HG02943 (cell line): Measurements from ENCODE around the gene LTBP1.
"Not testable (repeated sequence)": the region's sequence is repeated elsewhere in the genome, so short reads cannot be mapped to it uniquely, and the experiment has no call there.

ENCODE experiments used
- ATAC-seq: cut with Tn5 transposase; IDR thresholded peaks from one replicate; pipeline ENCODE4 v1.9.1; 2021; ENCODE audit warnings: mild to moderate bottlenecking, low read depth, moderate library complexity; ENCODE audit not compliant: unreplicated experiment

The LTBP1 gene

DNA sequence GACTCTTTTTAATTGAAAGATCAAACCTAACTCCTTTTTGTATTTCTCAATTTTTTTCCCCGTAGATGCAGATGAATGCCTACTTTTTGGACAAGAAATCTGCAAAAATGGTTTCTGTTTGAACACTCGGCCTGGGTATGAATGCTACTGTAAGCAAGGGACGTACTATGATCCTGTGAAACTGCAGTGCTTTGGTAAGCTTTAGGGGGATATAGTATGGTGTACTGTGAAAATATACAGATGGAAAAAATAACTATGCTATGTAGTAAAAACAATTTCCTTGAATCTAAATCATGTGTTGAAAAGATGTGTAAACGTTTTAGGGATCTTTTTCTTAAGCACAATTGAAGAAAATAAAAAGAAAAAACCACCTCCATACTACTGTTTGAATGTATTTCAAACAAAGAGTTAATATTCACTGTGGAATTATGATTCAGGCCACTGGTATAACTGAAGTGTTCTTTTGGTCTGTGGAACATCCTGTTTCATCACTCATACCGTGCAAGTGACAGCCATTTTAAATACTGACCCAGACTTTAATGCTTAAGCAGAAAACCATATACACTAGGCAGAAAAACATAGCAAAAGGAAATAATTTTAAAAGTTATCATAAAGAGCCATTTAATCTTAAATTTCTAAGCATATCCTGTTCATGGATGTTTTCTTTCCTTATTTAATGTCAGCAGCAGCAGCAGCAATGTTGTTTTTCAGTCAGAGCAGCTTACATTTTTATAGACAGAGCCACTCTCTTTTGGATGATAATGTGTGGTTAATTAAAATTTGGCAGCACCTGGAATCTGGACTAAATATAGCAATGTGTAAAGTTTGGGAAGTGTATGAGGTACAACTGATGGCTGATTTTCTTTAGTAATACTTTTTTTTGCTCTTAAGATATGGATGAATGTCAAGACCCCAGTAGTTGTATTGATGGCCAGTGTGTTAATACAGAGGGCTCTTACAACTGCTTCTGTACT is 416.9 kb downstream of the LTBP1 start:
- ATAC-seq: no peak

DNA sequence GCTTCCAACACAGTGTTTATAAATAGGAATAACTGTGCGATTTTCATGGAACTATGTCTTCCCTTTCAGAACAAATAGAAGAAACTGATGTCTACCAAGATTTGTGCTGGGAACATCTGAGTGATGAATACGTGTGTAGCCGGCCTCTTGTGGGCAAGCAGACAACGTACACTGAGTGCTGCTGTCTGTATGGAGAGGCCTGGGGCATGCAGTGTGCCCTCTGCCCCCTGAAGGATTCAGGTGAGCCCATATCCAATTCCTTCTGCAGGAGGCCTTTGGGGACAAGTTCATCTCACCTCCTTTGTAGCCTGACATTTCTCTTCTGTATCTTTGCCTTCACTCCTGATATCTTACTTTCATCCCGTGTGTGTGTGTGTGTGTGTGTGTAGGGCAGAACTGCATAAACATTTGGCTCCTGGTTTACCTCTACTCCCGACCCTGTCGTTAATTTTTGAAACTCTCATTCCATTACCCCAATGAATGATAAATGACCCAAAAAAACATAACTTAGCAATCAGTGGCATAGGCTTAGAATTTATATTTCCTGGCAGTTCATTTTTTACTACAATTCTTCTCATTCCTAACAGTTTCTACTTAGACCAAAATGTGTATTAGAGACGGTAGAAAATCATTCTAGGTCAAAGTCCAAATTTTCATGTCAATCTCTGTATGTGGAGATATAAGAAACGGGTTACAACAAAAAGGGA is 418.7 kb downstream of the LTBP1 start:
- no peak for ATAC-seq

DNA sequence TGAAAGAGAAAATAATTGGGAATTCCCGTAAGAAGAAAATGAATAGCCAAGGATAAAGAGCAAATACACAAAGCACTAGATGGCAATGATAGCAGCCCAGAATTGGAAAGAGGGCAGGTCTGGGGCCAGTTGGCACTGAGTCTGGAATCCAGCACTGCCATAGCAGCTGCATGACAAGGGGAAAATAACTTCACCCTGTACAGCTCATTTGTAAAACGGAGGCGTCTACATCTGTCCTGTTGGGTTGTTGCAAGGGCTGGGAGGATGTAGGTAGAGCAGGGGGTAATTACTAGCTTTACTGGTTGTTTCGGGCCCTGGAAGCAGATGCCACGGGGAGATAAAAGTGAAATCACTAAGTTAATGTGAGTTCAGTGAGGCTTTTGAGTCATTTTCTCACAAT is 419.7 kb downstream of the LTBP1 start:
- ATAC-seq: no peak

DNA sequence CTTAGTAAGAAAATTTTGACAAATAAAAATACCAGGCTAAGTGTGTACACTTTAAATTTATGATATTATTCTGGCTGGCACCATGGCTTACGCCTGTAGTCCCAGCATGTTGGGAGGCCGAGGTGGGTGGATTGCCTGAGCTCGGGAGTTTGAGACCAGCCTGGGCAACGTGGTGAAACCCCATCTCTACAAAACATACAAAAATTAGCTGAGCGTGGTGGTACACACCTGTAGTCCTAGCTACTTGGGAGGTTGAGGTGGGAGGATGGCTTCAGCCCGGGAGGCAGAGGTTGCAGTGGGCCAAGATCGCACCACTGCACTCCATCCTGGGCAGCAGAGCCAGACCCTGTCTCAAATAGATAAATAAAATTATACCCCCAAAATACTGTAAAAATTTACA is 421.8 kb downstream of the LTBP1 start:
- ATAC-seq: not testable (repeated sequence)

DNA sequence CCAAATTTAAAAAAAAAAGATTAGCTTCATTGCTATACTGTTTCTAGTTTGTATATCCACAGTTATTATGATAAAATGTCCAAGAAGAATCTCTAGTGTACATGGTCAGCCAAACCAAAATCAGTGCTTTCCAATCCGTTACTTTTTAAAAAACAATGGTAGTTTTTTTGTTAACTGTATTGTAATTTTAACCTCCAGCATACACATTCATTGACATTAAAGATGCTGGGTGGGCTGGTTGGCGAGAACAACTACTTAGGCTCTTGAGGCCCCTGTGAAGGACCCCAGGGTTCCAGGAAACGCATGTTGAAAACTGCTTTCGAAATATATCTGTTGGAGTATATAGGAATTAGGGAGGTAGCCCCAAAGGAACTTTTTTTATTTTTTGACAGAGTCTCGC is 422.4 kb downstream of the LTBP1 start:
- no peak for ATAC-seq

DNA sequence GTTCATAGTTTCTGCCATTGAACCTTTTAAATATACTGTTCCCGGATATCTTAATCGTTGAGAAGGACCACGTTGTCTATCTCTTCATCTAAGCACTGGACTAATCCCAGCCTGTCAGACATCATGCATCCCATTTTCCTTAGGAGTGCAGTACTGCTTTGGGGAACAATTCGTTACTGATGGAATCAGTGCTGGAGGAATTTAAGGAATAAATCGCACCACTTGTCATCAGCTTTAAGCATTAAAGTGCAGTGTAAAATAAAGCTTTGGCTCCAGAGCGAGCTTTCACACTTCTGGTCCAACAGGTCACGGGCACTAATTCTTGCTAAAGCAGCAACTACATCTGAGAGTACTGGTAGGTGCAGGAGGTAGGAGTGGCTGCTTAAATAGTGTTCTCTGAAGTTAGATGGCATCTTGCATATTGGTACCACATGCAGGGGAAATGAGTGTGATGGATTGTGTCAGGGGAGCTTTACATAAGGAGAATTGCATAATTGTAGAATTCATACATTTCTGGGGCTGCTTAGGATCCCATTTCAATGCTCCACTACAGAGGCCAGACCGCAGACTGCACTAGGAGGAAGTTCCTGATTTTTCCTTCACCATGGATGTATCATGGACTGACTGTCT is 424.0 kb downstream of the LTBP1 start:
- no peak for ATAC-seq

DNA sequence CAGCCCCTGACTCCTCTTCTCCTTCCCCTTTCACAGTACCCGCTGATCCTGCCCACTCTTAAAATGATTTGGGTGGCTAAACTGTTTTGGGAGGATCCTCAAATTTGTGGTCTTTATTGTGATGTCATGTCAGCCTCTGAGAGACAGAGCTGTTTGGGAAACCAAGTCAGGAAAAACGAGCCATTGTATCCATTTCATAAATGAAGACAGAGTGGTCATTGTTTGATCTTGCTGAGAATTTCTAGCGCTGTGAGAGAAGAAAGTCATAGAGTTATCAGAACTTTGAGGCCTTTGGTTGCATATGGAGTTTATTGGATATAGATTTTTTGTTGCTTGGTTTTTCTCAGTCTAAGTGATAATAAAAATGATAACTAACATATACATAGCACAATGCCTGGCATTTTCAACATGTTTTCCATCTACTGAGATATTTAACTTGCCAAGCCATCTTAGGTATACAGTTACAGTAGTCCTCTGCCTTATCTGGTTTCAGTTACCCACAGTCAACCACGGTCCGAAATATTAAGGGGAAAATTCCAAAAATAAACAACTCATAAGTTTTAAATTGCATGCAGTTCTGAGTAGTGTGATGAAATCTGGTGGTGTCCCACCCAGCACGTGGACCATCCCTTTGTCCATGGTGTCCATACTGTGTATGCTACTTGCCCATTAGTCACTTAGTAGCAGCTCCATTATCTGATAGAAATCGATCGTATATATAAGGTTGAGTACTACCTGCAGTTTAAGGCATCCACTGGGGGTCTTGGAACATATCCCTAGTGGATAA is 424.7 kb downstream of the LTBP1 start:
- ATAC-seq: no peak

DNA sequence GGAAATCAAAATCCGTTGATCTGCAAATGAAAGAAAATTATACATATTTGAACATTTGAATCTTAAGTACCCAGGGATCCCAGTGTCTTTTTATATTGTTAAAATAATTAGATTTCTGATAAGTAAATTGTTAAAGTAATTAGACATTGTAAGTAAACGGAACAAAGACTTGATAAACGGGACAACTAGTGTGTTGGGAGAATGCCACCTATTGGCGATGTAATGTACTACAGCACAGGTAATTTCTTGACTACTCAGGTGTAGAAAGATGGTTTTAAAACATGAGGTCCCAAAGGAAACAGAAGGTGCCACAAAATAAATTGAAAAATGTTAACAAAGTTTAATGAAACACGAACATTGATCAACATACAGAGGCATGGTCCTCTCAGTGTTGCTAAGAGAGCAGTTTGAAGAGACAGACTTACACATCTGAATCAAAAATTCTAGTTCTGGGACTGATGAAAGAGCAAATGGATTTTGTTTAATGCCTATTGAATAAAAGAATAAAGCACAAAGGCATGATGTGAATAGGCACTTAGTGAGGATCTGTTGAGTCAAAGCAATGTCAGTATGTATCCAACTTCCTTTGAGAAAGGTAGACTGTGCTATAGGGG is 426.3 kb downstream of the LTBP1 start:
- ATAC-seq: no peak

DNA sequence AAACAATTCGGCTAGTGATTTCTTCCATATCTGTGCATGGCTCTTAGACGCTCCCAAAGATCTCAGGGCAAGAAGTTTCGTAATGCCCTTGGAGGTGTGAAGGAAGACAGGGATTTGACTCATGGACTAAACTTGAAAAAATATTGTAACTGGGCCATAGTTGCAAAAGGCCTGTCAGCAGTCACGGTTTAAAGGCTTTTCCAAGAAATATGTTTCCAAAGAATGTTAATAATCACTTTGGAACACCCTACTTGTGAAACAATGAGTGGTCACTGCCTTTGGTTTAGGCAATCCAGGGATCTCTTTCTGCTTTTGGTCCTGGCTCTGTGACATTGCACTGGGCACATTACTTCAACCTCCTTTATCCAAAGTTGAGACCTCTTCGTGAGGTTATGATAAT is 427.2 kb downstream of the LTBP1 start:
- no peak for ATAC-seq

DNA sequence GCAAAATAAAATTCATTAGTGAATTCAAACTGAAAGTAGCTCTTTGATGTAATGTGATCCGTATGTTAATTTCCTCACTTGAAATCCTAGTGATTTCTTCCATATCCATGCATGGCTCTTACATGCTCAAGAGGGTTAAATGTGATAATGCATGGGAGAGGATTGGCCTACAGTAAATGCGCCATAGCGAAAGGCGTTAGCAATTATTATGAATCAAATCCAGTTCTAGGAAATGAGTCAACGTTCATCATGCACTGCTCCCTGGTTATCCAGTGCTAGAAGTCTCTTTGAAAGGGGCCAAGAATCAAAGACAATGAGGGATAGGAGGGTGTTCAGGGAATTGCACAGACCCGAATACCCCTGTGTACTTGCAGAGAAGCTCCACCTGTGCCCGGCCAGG is 428.3 kb downstream of the LTBP1 start:
- ATAC-seq: no peak

DNA sequence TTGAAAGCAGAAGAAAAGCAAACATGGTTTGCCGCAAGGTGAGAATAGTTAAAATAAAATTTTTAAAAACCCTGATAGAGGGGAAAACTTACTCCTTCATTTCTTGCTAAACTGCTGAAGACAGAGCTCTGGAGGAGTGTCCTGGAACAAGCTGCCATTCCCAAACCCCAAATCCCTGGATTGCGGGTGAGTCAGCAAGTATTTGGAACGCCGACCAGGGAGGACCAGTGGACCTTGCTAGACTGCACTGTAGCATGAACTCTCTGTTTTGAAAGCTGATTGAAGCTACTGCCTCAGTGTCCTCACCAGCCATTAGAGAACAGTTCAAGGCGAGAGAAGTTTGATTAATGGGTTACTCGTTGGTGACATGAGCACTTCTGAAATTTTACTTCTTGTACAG is 430.3 kb downstream of the LTBP1 start:
- no peak for ATAC-seq

DNA sequence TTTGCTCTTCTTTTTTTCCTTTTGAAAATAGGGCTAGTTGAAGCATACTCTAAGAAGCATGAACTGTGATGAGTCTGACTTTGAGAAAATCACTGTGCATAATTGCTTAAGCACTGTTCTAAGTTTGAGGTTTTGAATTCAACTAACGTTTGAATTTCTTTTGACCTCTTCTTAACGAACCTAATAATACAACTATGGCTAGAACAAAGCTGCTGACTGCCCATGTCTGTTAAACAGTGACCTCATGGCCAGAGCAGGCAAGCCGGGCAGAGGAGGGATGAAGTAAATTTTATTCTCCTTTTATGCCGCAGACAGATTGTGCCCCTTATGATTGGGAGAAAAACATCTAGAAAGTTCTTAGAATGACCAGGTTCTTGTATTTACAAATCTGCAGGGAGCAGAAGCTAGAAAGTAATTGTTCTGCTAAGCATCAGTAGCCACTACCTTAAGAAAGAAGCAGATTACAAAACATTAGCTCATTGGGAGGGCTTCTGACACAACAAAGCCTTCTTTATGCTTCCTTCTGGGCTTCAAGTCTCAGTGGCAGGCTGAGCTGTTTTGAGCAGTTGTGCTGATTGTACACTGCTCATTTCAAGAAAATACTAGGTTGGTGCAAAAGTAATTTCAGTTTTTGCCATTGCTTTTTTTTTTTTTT is 431.9 kb downstream of the LTBP1 start:
- ATAC-seq: no peak

DNA sequence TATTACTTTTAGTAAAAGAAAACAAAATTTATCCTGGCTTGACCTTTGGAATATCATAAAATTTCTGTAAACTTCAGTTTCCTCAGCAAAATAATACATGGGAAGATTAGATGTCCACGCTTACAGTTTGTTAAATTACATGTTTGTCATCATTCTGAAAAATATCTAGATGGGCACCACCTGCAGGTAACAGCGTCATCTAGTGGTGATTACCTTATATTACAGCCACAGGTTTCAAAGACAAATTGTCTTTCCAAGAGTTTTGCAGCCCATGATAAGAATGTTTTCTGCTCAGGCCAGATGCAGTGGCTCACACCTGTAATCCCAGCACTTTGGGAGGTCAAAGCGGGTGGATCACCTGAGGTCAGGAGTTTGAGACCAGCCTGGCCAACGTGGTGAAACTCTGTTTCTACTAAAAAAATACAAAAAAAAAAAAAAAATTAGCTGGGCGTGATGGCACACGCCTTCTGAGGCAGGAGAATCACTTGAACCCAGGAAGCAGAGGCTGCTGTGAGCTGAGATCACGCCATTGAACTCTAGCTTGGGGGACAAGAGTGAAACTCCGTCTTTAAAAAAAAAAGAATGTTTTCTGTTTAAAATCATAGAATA is 433.4 kb downstream of the LTBP1 start:
- ATAC-seq: no peak

DNA sequence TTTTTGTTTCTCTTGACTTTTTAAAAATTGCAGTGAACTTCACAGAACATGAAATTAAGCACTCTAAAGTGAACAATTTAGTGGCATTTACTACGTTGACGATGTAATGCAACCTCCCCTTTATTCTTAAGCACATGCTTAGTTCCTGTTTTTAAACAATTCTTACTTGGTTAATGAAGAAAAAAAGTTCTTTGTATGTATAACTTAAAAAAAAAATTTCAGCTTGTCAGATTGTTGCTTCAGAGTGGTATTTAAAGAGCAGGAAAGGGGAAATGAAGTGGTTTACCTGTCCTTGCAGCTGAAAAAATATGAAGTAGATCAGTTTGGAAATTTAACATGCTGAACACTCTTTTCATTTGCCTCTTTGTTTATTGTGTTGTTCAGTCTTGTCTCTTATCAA is 434.0 kb downstream of the LTBP1 start:
- ATAC-seq: no peak

DNA sequence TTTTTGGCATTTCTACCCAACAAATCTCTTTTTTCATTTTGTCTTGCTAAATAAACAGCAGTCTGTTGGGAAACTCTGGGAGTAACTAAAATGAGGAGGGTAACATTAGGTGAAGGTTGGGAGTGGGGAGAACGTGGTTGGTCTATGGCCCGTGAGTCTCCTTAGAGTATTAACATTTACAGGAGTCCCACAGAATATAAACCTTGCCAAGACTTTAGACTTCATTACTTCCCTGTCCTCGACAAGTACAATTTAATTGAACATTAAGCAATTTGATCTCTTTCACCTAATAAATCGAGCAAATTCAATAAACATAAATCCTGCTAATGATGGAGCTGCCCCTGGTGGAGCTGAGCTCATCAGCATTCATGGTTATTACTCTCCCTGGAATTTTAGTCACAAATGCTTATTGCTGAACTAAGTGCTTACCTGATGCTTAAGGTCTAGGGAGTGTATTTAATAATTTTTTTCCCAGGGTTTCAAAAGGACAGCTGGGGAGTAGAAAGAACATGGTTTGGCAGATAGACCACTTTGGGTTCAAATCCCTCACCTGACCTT is 434.6 kb downstream of the LTBP1 start:
- ATAC-seq: no peak

DNA sequence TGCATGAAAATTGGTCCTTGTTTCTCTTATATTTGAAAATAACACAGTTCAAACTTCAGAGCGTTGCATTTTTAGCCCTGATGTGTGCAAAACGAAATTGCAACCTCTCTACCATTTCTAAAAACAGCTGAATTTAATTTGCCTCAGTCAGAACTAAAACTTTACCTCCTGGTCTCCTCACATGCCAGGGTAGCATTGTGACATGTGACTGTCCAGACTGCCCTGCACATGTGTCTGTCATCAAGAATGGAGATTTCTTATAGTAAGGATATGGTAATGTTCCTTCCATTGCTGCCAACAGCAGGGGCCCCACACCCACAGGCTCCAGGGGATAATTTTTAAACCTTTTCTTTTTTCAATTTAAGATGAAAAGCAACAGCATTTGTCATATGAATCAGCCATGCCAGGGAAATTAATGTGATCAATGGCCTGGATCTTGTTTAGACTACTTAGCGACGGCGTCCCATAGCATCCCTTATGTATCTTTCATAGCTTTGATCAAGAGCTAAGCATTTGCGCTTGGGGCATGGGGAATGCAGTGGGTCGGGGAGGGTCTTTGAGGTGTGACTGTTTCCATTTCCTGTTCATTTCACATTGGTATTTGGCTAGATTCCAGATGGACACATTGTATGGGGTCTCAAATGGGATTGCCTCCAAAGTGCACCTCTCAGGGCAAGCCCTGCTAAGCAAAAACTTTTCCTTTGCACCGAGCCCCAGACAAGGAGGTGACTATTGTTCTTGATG is 437.3 kb downstream of the LTBP1 start:
- ATAC-seq: no peak

DNA sequence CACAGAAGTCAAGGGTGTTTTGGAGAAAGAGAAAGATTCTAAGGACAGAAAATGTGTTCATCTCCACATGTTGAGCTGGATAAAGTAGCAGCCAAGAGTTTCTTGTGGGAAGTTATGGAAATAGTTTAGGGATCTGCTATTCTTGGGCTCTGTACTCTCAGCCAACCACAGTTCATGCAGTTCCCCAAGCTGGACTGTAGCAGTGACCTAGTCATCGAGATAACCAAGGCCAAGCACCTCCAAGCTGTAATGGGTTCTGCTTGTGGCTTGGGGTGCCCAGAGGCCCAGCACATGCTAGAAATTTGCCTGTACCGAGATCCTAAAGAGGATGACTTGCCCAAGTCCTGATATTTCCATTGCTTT is 437.8 kb downstream of the LTBP1 start:
- no peak for ATAC-seq

DNA sequence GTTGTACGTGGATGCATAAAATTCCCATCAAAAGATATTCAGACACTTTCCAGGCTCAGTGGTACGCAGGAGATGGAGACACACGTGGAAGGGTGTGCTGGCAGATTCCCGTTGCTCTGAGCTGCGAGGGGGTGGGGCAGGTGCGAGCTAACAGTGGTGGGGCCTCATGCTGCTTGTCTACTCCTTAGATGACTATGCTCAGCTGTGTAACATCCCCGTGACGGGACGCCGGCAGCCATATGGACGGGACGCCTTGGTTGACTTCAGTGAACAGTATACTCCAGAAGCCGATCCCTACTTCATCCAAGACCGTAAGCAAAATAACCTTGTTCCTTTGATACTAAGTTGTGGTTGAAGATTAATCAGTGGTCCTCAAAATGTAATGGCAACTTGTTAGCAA is 442.2 kb downstream of the LTBP1 start:
- no peak for ATAC-seq
